HepG2 (cell line): Measurements from ENCODE around the gene CHD2. TPM values are rescaled to one million over a fixed set of nuclear protein-coding genes. Genes with fewer than 3 reads are reported as not detected.
A peak's percentile ranks its signal among the peaks of the same experiment; 100 is the strongest.

ENCODE experiments used
- CBX1 ChIP-seq: IDR thresholded peaks from one replicate; pipeline ENCODE4 v1.6.1; 2016; ENCODE audit warnings: antibody characterized with exemption, low read depth
- FOSL2 ChIP-seq: sonication (generic); formaldehyde crosslinking; IDR thresholded peaks from 2 replicates; pipeline ENCODE4 v1.4.0; 2020; ENCODE audit warnings: missing genetic modification reagents
- HMGA1 ChIP-seq: sonication (generic); formaldehyde crosslinking; conservative IDR thresholded peaks from 2 replicates; pipeline ENCODE4 v1.4.0; 2020; ENCODE audit warnings: missing genetic modification reagents
- HNRNPK ChIP-seq: fragments of 200-400 bp; formaldehyde crosslinking; IDR thresholded peaks from 2 replicates; pipeline ENCODE4 v1.6.1; 2018; ENCODE audit warnings: low read length, low read depth, moderate library complexity, mild to moderate bottlenecking; ENCODE audit not compliant: poor library complexity, severe bottlenecking
- KLF11 ChIP-seq: IDR thresholded peaks from 2 replicates; pipeline ENCODE4 v1.6.1; 2016; ENCODE audit warnings: missing compliant biosample characterization
- KLF16 ChIP-seq, 2 experiments: sonication (generic) in 1 of 2; formaldehyde crosslinking in 1 of 2; IDR thresholded peaks; 2 replicates each; pipeline versions ENCODE4 v1.6.1 to v1.8.0; 2016 to 2023; ENCODE audit warnings: missing genetic modification reagents in 2 of 2, missing compliant biosample characterization in 1 of 2
- MIXL1 ChIP-seq: IDR thresholded peaks from 2 replicates; pipeline ENCODE4 v1.6.1; 2016
- RARG ChIP-seq: sonication (generic); formaldehyde crosslinking; IDR thresholded peaks from 2 replicates; pipeline ENCODE4 v1.4.0; 2020; ENCODE audit warnings: low read depth, mild to moderate bottlenecking, missing genetic modification reagents
- SP2 ChIP-seq: sonication (generic); formaldehyde crosslinking; IDR thresholded peaks from 2 replicates; pipeline ENCODE4 v1.5.1; 2020; ENCODE audit warnings: mild to moderate bottlenecking, missing genetic modification reagents
- TEAD3 ChIP-seq: optimal IDR thresholded peaks from 2 replicates; pipeline ENCODE3; 2016; ENCODE audit warnings: borderline replicate concordance
- U2AF2 ChIP-seq: fragments of 200-400 bp; formaldehyde crosslinking; IDR thresholded peaks from 2 replicates; pipeline ENCODE4 v1.6.1; 2017; ENCODE audit warnings: low read depth, mild to moderate bottlenecking, low read length
- ZBTB44 ChIP-seq: sonication (generic); formaldehyde crosslinking; IDR thresholded peaks from 2 replicates; pipeline ENCODE4 v1.4.0; 2020; ENCODE audit warnings: missing genetic modification reagents
- ZBTB7B ChIP-seq: sonication (generic); formaldehyde crosslinking; IDR thresholded peaks from 2 replicates; pipeline ENCODE4 v1.4.0; 2020; ENCODE audit warnings: missing genetic modification reagents
- ZFP36L2 ChIP-seq: sonication (generic); formaldehyde crosslinking; IDR thresholded peaks from 2 replicates; pipeline ENCODE4 v1.4.0; 2020; ENCODE audit warnings: missing genetic modification reagents
- ZNF501 ChIP-seq: sonication (generic); formaldehyde crosslinking; IDR thresholded peaks from 2 replicates; pipeline ENCODE4 v1.5.1; 2020; ENCODE audit warnings: mild to moderate bottlenecking, moderate library complexity, missing genetic modification reagents
- ZNF503 ChIP-seq: sonication (generic); formaldehyde crosslinking; IDR thresholded peaks from 2 replicates; pipeline ENCODE4 v1.4.0; 2020; ENCODE audit warnings: missing genetic modification reagents
- ZNF530 ChIP-seq: sonication (generic); formaldehyde crosslinking; IDR thresholded peaks from 2 replicates; pipeline ENCODE4 v1.5.0; 2020; ENCODE audit warnings: low read depth, mild to moderate bottlenecking, missing genetic modification reagents
- ZNF607 ChIP-seq: sonication (generic); formaldehyde crosslinking; IDR thresholded peaks from 2 replicates; pipeline ENCODE4 v1.5.1; 2020; ENCODE audit warnings: missing genetic modification reagents, mild to moderate bottlenecking, borderline replicate concordance
- ZNF670 ChIP-seq: sonication (generic); formaldehyde crosslinking; IDR thresholded peaks from 2 replicates; pipeline ENCODE4 v1.8.0; 2022; ENCODE audit warnings: mild to moderate bottlenecking, missing genetic modification reagents, borderline replicate concordance
- ZNF674 ChIP-seq: sonication (generic); formaldehyde crosslinking; IDR thresholded peaks from 2 replicates; pipeline ENCODE4 v1.5.0; 2020; ENCODE audit warnings: low read depth, mild to moderate bottlenecking, missing genetic modification reagents
- ZNF720 ChIP-seq: sonication (generic); formaldehyde crosslinking; IDR thresholded peaks from 2 replicates; pipeline ENCODE4 v1.4.0; 2020; ENCODE audit warnings: missing genetic modification reagents
- ZNF770 ChIP-seq: sonication (generic); formaldehyde crosslinking; IDR thresholded peaks from 2 replicates; pipeline ENCODE4 v1.5.0; 2020; ENCODE audit warnings: mild to moderate bottlenecking, missing genetic modification reagents
- ZNF780A ChIP-seq: sonication (generic); formaldehyde crosslinking; IDR thresholded peaks from 2 replicates; pipeline ENCODE4 v1.8.0; 2022; ENCODE audit warnings: mild to moderate bottlenecking, missing genetic modification reagents, moderate library complexity
- ZNF841 ChIP-seq: sonication (generic); formaldehyde crosslinking; IDR thresholded peaks from 2 replicates; pipeline ENCODE4 v1.8.1; 2023; ENCODE audit warnings: missing genetic modification reagents, borderline replicate concordance
- polyA plus RNA-seq, 8 experiments: library from polyadenylated mRNA; depleted of rRNA in 3 of 8; stranded (reverse) in 7 of 8; unstranded in 1 of 8; fragments of >200 nt; fragmentation: Illumina TruSeq in 4 of 8; extraction: Trizol in 4 of 8; gene quantifications; 2 replicates each; pipeline versions ENCODE4 v1.2.1 to v1.2.3, GENCODE V29; 2011 to 2016; ENCODE audit warnings: low read depth in 4 of 8, missing spikeins in 1 of 8, mixed read lengths in 1 of 8; ENCODE audit not compliant: insufficient read depth in 1 of 8
- total RNA-seq, 5 experiments: library from RNA; depleted of rRNA; stranded (reverse); fragments of >200 nt; fragmentation: Illumina TruSeq; extraction: Trizol; gene quantifications; 2 replicates each; pipeline ENCODE4 v1.2.3, GENCODE V29; 2016; ENCODE audit warnings: low read depth in 1 of 5

The CHD2 gene
- total and polyA plus RNA-seq, 2 of the 13 experiments (the other 11 are each of a cell fraction or from before 2014, with no cell fraction given) = 54.0 to 54.1 TPM

- 0 out of 2 replicates have a peak, but pooled peaks have one; percentile 3 for TF ChIP-seq ZNF503 (CRISPR knock-in tag)
- TF ChIP-seq HNRNPK = no peak
- no peak for TF ChIP-seq HMGA1 (CRISPR knock-in tag)
- no peak for TF ChIP-seq ZBTB44 (CRISPR knock-in tag)
- no peak for TF ChIP-seq ZNF674
- TF ChIP-seq ZNF607 (CRISPR knock-in tag) = peak; percentile 21; the same call in 1 of the 2 replicates
- no peak for TF ChIP-seq ZNF720 (CRISPR knock-in tag)
- TF ChIP-seq SP2 (CRISPR knock-in tag) = peak; percentile 96
- TF ChIP-seq U2AF2 = no peak
- TF ChIP-seq ZNF780A (CRISPR knock-in tag) = no peak
- no peak for TF ChIP-seq FOSL2 (CRISPR knock-in tag)
- TF ChIP-seq ZFP36L2 (CRISPR knock-in tag) = no peak
- TF ChIP-seq ZNF670 (CRISPR knock-in tag) = no peak; the same call in 1 of the 2 replicates
- no peak for TF ChIP-seq ZBTB7B
- TF ChIP-seq RARG (CRISPR knock-in tag) = no peak
- peak; percentile 77 for TF ChIP-seq ZNF501 (CRISPR knock-in tag)
- peak; percentile 50 for TF ChIP-seq TEAD3 (CRISPR knock-in tag)
- no peak for TF ChIP-seq CBX1
- no peak for TF ChIP-seq MIXL1 (CRISPR knock-in tag)
- no peak for TF ChIP-seq ZNF841
- TF ChIP-seq ZNF770 (CRISPR knock-in tag) = no peak
- no peak for TF ChIP-seq KLF11 (CRISPR knock-in tag)
- TF ChIP-seq KLF16 (CRISPR knock-in tag; IDR thresholded peaks at IDR 0.05) = peak in 1 of 2 experiments; percentile 55; a peak in 1 of 4 replicates
- no peak for TF ChIP-seq ZNF530 (CRISPR knock-in tag)
Measured at GRCh38 chr15:92881802-92882696, 18.1 kb upstream of the CHD2 start (continued).
